NCI-H2227 (cell line): Measurements from ENCODE around the gene PPFIA1.
A peak's percentile ranks its signal among the peaks of the same experiment; 100 is the strongest.

Experiments used
- DNase-seq: peaks from one replicate; lab custom pipeline; 2025; ENCODE audit not compliant: unreplicated experiment; lab: John Stamatoyannopoulos, UW

Gene PPFIA1

DNA sequence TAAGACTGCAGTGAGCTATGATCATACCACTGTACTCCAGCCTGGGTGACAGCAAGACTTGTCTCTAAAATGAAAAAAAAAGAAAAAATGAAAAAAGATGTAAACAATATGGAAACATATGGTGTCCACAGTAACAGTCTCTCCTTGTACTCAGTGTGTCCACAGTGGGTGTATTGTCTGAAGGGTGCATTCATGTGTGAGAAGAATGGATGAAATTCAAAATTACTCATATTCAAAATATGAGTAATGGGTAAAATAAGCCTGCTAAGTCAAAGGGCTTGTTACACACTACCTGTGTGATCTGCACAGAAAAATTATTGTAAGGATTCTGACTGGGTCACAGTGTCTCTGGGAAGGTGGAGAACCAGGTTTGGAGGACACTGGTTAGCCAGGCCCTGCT is 26.9 kb downstream of the PPFIA1 start:
- no peak for DNase-seq

GRCh38 chr11:70298243-70298915 is 27.9 kb downstream of the PPFIA1 start:
- no peak for DNase-seq

GRCh38 chr11:70299636-70300035 is 29.1 kb downstream of the PPFIA1 start:
- DNase-seq: no peak

DNA sequence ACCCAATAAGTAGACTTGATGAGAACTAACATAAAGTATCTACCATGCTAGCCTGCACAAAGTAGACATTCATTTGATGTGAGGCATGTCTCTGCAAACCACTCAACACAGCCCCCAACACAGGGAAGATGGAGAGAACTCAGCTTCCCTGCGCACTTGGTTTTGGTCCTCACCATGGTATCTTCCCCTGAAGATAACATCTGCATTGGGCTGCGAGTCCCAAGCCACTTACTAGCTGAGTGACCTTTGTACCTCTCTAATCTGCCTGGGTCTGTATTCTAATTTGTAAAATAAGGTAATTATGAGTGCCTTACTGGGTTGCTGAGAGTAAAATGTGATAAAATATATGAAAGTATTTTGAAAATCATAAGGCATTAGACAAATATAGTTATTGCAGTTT is 30.7 kb downstream of the PPFIA1 start:
- DNase-seq: no peak

DNA sequence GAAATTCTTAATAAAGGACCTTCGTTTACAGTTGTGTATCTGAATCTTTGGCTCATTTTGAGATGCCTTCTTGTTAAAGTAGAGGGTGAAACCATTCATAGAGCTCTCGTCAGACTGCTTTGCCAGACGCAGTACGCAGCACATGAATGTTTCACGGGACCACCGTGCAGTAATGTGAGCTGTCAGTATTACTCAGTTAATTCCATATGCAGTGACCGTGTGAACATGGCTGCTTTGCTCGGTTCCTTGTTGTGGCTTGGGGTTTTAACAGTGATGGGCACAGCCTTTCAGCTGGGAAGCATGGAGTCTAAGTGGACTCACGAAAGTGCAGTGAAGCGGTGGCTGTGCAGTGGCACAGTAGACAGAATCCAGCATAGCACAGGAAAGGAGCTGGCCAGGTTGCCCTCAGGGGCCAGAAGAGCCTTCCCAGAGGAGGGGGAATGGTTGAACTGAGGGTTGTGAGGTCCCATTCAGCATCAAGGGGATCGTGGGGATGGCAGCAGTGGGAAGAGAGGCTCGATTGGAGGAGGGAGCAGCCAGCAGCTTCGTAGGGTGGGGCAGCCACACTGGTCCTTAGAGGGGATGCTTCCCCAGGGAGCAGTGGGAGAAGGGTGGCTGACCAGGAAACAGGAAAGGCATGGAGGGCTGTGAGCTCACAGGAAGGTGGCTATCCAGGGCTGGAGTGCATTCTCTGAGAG is 31.4 kb downstream of the PPFIA1 start:
- no peak for DNase-seq

- no peak for DNase-seq
Observed at GRCh38 chr11:70302419-70302752, 31.9 kb downstream of the PPFIA1 start.

GRCh38 chr11:70303070-70303469 is 32.6 kb downstream of the PPFIA1 start:
- no peak for DNase-seq

DNA sequence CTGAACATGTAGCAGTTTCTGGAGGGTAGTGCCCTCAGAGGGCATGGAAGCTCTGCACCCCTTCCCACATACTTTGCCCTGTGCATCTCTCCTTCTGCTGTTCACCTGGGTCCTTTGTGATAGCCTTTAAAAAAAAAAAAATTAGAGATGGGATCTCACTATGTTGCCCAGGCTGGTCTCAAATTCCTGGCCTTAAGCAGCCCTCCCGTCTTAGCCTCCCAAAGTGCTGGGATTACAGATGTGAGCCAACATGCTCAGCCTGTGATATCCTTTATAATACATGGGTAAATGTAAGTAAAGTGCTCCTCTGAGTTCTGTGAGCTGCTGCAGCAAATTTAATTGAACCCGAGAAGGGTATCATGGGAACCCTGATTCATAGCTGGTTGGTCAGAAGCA is 33.7 kb downstream of the PPFIA1 start:
- no peak for DNase-seq

GRCh38 chr11:70305501-70305900 is 35.0 kb downstream of the PPFIA1 start:
- DNase-seq: no peak

DNA sequence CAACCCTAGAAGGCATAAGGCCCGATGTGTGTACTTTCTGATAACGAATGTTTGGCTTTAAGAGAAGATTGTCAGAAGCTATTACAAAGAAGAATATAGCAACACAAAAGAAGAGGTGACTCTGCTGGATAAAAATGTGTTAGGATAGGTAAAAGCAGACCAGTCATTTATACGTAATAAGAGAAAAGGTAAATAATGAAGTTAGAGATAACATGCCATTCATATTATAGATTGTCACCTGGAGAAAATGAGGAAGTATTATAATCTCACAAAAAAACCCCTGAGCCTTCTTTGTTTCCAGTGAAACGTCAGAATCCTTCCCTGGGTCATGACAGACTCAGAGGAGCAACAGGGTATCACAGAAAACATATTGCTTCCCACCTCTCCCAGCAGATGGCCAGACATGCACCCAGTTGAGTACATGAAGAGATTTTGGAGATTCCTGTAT is 36.1 kb downstream of the PPFIA1 start:
- no peak for DNase-seq

- DNase-seq: no peak
Observed at GRCh38 chr11:70307176-70307575, 36.7 kb downstream of the PPFIA1 start.

GRCh38 chr11:70311616-70312015 is 41.1 kb downstream of the PPFIA1 start:
- no peak for DNase-seq

DNA sequence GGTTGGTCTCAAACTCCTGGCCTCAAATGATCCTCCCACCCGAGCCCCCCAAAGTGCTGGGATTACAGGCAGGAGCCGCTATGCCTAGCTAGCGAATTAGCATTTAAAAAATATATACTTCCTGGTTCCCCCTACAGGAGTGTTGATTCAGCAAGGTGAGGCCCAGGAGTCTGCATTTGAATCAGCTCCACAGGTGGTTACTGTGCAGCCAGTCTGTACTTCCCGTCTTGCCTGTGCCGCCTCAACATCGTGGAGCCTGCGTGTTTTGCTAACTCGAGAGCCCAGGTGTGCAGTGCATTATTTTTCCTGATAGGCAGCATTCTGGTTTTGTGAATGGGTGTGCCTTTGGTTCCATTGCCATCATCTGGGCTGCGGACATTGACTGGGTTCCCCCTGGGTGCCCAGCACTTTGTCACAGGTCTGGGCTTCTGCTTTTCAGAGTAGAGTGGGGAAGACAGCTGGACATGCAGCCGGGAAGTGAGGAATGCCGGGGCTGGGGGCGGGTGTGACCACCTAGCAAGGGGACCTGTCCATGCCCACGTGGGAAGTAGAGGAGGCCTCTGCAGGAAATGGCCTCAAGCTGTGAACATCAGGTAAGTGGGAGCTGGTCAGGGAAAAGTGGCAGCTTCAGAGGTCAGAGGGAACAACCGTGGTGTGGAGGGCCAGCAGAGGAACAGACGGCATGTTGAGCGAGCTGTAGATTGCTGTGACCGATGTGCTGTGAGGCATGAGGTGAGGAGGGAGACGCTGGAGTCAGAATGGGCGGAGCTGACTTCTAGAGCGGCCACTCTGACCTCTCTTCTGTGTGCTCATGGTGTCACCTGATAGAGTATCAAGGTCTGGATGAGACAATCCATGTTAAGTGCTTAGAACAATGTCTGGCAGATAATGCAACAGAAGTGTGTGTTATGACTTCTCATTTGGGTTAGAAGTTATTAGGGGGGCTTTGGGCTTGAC is 42.2 kb downstream of the PPFIA1 start:
- no peak for DNase-seq

DNA sequence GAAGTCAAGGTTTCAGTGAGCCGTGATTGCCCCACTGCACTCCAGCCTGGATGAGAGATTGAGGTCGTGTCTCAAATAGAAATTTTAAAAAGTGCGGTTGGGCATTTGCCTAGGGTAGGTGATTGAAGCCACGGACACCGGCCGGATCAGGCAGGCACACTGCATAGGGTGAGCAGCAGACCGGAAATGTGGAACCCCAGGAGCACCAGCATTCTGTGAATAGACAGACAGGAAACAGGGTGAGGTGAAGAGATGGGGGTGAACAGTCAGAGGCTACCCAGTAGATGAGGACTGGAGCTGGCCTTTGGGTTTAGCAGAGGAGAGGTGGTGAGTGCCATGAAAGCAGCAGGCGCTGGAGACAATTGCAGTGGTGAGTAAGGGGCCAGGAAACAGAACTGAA is 43.5 kb downstream of the PPFIA1 start:
- DNase-seq: no peak

- DNase-seq: no peak
Observed at GRCh38 chr11:70314730-70315129, 44.2 kb downstream of the PPFIA1 start.

DNA sequence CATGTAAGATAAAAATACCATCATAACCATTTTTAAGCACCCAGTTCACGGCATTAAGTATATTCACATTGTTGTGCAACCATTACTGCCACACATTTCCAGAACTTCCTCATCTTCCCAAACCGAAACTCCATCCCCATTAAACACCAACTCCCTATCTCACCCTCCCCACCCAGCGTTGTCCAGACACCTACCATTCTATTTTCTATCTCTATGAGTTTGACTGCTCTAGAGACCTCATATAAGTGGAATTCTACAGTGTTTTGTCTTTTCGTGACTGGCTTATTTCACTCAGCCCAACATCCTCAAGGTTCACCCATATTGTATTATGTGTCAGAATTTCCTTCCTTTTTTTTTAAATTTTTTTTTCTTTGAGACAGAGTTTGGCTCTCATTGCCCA is 45.2 kb downstream of the PPFIA1 start:
- DNase-seq: no peak

DNA sequence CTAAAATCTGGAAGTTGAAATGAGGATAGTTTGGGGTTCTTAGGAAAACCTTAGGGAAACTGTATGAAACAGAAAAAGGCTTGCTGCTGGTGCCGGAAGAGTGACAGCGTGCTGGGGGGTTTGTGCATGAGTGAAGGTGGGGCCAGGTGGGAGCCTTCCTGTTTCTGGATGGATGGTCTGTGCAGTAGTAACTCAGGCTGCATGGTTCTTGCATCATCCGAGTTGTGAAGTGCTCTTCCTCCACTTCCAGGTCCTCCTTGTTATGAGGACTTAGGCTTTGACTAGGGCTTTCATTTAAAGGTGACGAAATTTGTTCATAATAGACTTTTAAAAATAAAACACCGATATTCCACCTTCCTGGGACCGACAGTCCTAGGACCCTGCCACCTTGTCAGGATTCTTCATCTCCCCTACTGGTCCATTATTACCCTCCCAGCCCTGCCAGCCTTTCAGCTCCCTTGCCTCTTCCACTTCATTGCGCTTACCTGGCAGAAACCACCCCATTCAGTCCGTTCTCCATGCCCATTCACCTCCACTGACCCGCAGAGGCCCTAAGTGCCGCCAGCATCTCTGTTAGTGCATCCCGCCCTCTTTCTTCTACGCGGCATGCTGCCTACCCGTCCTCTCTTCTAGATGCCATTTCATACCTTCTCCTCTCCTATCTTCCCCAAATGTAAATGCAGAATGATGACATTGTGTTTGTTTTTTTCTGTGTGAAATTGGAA is 47.3 kb downstream of the PPFIA1 start:
- no peak for DNase-seq

GRCh38 chr11:70319396-70320076 is 49.0 kb downstream of the PPFIA1 start:
- peak; percentile 20 for DNase-seq

DNA sequence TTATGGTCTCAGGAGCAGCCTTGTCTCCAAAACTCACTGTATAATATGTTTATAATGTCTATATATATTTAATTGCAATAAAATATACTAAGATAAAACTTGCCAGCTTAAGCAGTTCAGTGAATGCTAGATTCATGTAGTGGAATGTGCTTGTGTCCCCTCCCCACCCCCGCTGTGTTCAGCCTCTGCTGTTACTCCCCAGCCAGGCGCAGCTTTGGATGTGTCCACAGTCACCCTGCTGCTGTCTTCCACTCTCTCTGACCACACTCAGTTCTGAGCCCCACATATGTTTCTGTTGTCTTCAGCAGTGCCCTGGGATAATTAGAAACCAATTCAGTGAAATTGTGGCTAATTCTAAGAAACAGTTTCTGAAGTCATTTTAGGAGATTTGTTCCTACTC is 52.2 kb downstream of the PPFIA1 start:
- no peak for DNase-seq

DNA sequence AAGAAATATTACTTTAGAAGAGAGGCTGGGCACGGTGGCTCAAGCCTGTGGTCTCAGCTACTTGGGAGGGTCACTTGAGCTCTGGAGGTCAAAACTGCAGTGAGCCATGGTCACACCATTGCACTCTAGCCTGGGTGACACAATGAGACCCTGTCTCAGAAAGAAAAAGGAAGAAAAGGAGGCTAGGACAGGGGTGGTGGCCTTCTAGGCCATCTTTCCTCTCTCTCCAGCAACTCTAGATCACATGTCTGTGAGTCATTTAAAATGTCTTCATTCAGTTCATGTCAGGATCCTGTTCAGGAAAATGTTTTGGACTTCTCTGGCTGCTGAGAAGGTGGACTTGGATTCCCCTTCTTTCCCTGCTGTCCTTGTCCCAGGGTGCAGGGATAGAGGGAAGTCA is 53.3 kb downstream of the PPFIA1 start:
- no peak for DNase-seq
